HFFc6 (cell line): ENCODE results near the gene RAPGEF1. TPM values are rescaled to one million over a fixed set of nuclear protein-coding genes. Genes with fewer than 3 reads are reported as not detected.

Source experiments
- DNase-seq: peaks from one replicate; pipeline ENCODE4 v3.0.0-alpha.2; 2018
- H3K27ac Mint-ChIP-seq: 2 replicates; pipeline ENCODE4 v1.8.0; 2020; ENCODE audit warnings: mild to moderate bottlenecking, mixed read lengths
- H3K27me3 Mint-ChIP-seq: 2 replicates; pipeline ENCODE4 v1.8.0; 2021; ENCODE audit warnings: mild to moderate bottlenecking, moderate library complexity, mixed read lengths; ENCODE audit not compliant: insufficient read depth
- H3K36me3 Mint-ChIP-seq: 2 replicates; pipeline ENCODE4 v1.8.0; 2021; ENCODE audit warnings: low read depth, mixed read lengths
- H3K4me1 Mint-ChIP-seq: 2 replicates; pipeline ENCODE4 v1.8.0; 2020; ENCODE audit warnings: low read depth, mixed read lengths
- H3K4me3 Mint-ChIP-seq: 2 replicates; pipeline ENCODE4 v1.8.0; 2020; ENCODE audit warnings: mild to moderate bottlenecking, moderate library complexity, mixed read lengths
- H3K9me3 Mint-ChIP-seq: 2 replicates; pipeline ENCODE4 v1.8.0; 2020; ENCODE audit warnings: mild to moderate bottlenecking, mixed read lengths
- CTCF ChIP-seq: fragments of 200-600 bp; sonication (generic); IDR thresholded peaks from 2 replicates; pipeline ENCODE4 v1.5.0; 2021; ENCODE audit warnings: antibody characterized with exemption, mild to moderate bottlenecking
- total RNA-seq, 6 experiments: library from RNA; stranded (reverse); fragmentation: NEBNext Ultra II Directional; extraction: Animal tissue kit (Norgen Biotek cat#: 25700); gene quantifications; 2 replicates in 1 of 6; 3 replicates in 5 of 6; pipeline ENCODE4 v1.2.3, GENCODE V29; 2021

The RAPGEF1 gene
- total RNA-seq, 6 experiments from 2014 or later, result 38.6 to 46.6 (median 42.3) TPM

- H3K27ac Mint-ChIP-seq, result no peak overlapping the region
- peaks cover 10% of the 10 kb centered on the region for H3K27me3 Mint-ChIP-seq
- DNase-seq, result no peak
- TF ChIP-seq CTCF, result no peak
- no peak overlapping the region for H3K4me3 Mint-ChIP-seq
- H3K9me3 Mint-ChIP-seq, result no peaks in the 10 kb centered on the region
- peaks cover 7% of the 10 kb centered on the region for H3K36me3 Mint-ChIP-seq
- no peaks in the 10 kb centered on the region for H3K4me1 Mint-ChIP-seq
Observed at GRCh38 chr9:131587906-131588305, 152.0 kb downstream of the RAPGEF1 start.

- peaks cover 7% of the 10 kb centered on the region for H3K36me3 Mint-ChIP-seq
- no peak for DNase-seq
- H3K27ac Mint-ChIP-seq, result no peak overlapping the region
- no peak overlapping the region; the same call in 1 of the 2 replicates for H3K4me3 Mint-ChIP-seq
- TF ChIP-seq CTCF, result no peak
- H3K27me3 Mint-ChIP-seq, result peaks cover 10% of the 10 kb centered on the region
- H3K9me3 Mint-ChIP-seq, result no peaks in the 10 kb centered on the region
- H3K4me1 Mint-ChIP-seq, result no peaks in the 10 kb centered on the region
Observed at GRCh38 chr9:131587331-131587730, 152.5 kb downstream of the RAPGEF1 start.

GRCh38 chr9:131585375-131585774 is 154.5 kb downstream of the RAPGEF1 start:
- Mint-ChIP-seq H3K36me3 (peaks cover 10% of the 10 kb centered on the region), H3K27ac (no peak overlapping the region), H3K27me3 (peaks cover 10% of the 10 kb centered on the region), H3K4me3 (no peak overlapping the region), H3K4me1 (no peaks in the 10 kb centered on the region), H3K9me3 (no peaks in the 10 kb centered on the region)
- TF ChIP-seq CTCF, result no peak
- DNase-seq, result no peak

- Mint-ChIP-seq H3K27me3 (peaks cover 6% of the 10 kb centered on the region), H3K4me3 (no peak overlapping the region), H3K4me1 (no peaks in the 10 kb centered on the region), H3K27ac (no peak overlapping the region), H3K9me3 (no peaks in the 10 kb centered on the region), H3K36me3 (peaks cover 11% of the 10 kb centered on the region)
- DNase-seq, result no peak
- TF ChIP-seq CTCF, result no peak
Observed at GRCh38 chr9:131584858-131585257, 155.0 kb downstream of the RAPGEF1 start.

GRCh38 chr9:131583836-131584555 is 155.9 kb downstream of the RAPGEF1 start:
- Mint-ChIP-seq H3K9me3 (no peaks in the 10 kb centered on the region), H3K36me3 (peaks cover 15% of the 10 kb centered on the region), H3K4me3 (no peak overlapping the region), H3K27me3 (peaks cover 9% of the 10 kb centered on the region), H3K27ac (no peak overlapping the region; the same call in 1 of the 2 replicates), H3K4me1 (no peaks in the 10 kb centered on the region)
- no peak for TF ChIP-seq CTCF
- DNase-seq, result no peak
